H9 (cell line): Measurements from ENCODE around the gene BLVRB. TPM values are rescaled to one million over a fixed set of nuclear protein-coding genes. Genes with fewer than 3 reads are reported as not detected.

Experiments
- DNase-seq: peaks from one replicate; pipeline ENCODE4 v3.0.0-alpha.2; 2017
- H2AFZ ChIP-seq: one replicate; pipeline ENCODE4 v1.6.1; 2013; ENCODE audit warnings: mild to moderate bottlenecking, low read length, control low read depth, moderate library complexity
- H2AK5ac ChIP-seq: 2 replicates; pipeline ENCODE4 v1.6.1; 2013; ENCODE audit warnings: low read length, control low read depth, mixed read lengths; ENCODE audit not compliant: insufficient read length
- H2BK120ac ChIP-seq: one replicate; pipeline ENCODE4 v1.6.1; 2013; ENCODE audit warnings: low read depth, mild to moderate bottlenecking, low read length, control low read depth, inconsistent platforms; ENCODE audit not compliant: poor library complexity, severe bottlenecking
- H2BK12ac ChIP-seq: 2 replicates; pipeline ENCODE4 v1.6.1; 2013; ENCODE audit warnings: low read length, control low read depth, mixed read lengths, low read depth; ENCODE audit not compliant: insufficient read length
- H2BK15ac ChIP-seq: 2 replicates; pipeline ENCODE4 v1.6.1; 2013; ENCODE audit warnings: low read depth, low read length, control low read depth
- H2BK20ac ChIP-seq: one replicate; pipeline ENCODE4 v1.6.1; 2013; ENCODE audit warnings: low read depth, mild to moderate bottlenecking, low read length, control low read depth, inconsistent platforms; ENCODE audit not compliant: poor library complexity, severe bottlenecking
- H2BK5ac ChIP-seq: 2 replicates; pipeline ENCODE4 v1.6.1; 2013; ENCODE audit warnings: low read length, control low read depth, mixed read lengths; ENCODE audit not compliant: insufficient read length
- H3K14ac ChIP-seq: 2 replicates; pipeline ENCODE4 v1.6.1; 2013; ENCODE audit warnings: low read length, control low read depth; ENCODE audit not compliant: insufficient read depth
- H3K18ac ChIP-seq: 2 replicates; pipeline ENCODE4 v1.6.1; 2013; ENCODE audit warnings: low read depth, mild to moderate bottlenecking, mixed read lengths, low read length, control low read depth; ENCODE audit not compliant: insufficient read length
- H3K23ac ChIP-seq: 2 replicates; pipeline ENCODE4 v1.6.1; 2013; ENCODE audit warnings: low read length, control low read depth, mixed read lengths, low read depth; ENCODE audit not compliant: insufficient read length
- H3K23me2 ChIP-seq: 2 replicates; pipeline ENCODE4 v1.6.1; 2013; ENCODE audit warnings: low read depth, mild to moderate bottlenecking, mixed read lengths, low read length, control low read depth; ENCODE audit not compliant: insufficient read length, poor library complexity, severe bottlenecking
- H3K27ac ChIP-seq: 2 replicates; pipeline ENCODE4 v1.5.1; 2013; ENCODE audit warnings: low read length, control low read depth, mixed read lengths, low read depth; ENCODE audit not compliant: insufficient read length
- H3K27me3 ChIP-seq: 2 replicates; pipeline ENCODE4 v1.6.1; 2013; ENCODE audit warnings: low read length, control low read depth, inconsistent platforms; ENCODE audit not compliant: insufficient read depth
- H3K4ac ChIP-seq: 2 replicates; pipeline ENCODE4 v1.6.1; 2013; ENCODE audit warnings: low read depth, mild to moderate bottlenecking, control low read depth, inconsistent platforms, low read length, moderate library complexity
- H3K4me1 ChIP-seq: 2 replicates; pipeline ENCODE4 v1.6.1; 2013; ENCODE audit warnings: low read length, control low read depth, inconsistent platforms; ENCODE audit not compliant: insufficient read depth
- H3K4me2 ChIP-seq: 2 replicates; pipeline ENCODE4 v1.6.1; 2013; ENCODE audit warnings: low read length, control low read depth, mixed read lengths; ENCODE audit not compliant: insufficient read length, insufficient read depth
- H3K56ac ChIP-seq: 2 replicates; pipeline ENCODE4 v1.6.1; 2013; ENCODE audit warnings: low read depth, mild to moderate bottlenecking, mixed read lengths, low read length, control low read depth; ENCODE audit not compliant: insufficient read length
- H3K79me1 ChIP-seq: 2 replicates; pipeline ENCODE4 v1.6.1; 2013; ENCODE audit warnings: low read depth, mild to moderate bottlenecking, moderate library complexity, low read length, control low read depth, inconsistent platforms; ENCODE audit not compliant: insufficient read depth, poor library complexity, severe bottlenecking
- H3K79me2 ChIP-seq: 2 replicates; pipeline ENCODE4 v1.6.1; 2013; ENCODE audit warnings: low read length, control low read depth, inconsistent platforms; ENCODE audit not compliant: insufficient read depth
- H3K9ac ChIP-seq: 2 replicates; pipeline ENCODE4 v1.6.1; 2013; ENCODE audit warnings: low read length, control low read depth, mixed read lengths; ENCODE audit not compliant: insufficient read length; ENCODE audit errors: extremely low read depth
- H3K9me3 ChIP-seq: one replicate; pipeline ENCODE4 v1.6.1; 2013; ENCODE audit warnings: low read depth, low read length, inconsistent platforms; ENCODE audit not compliant: control insufficient read depth
- H3T11ph ChIP-seq: one replicate; pipeline ENCODE4 v1.6.1; 2013; ENCODE audit warnings: mild to moderate bottlenecking, low read length, control low read depth, inconsistent platforms
- H4K20me1 ChIP-seq: one replicate; pipeline ENCODE4 v1.6.1; 2013; ENCODE audit not compliant: control insufficient read depth, insufficient read length, insufficient read depth
- H4K5ac ChIP-seq: 2 replicates; pipeline ENCODE4 v1.6.1; 2013; ENCODE audit warnings: low read depth, mild to moderate bottlenecking, mixed read lengths, low read length, control low read depth; ENCODE audit not compliant: insufficient read length
- H4K8ac ChIP-seq: replicated peaks from 2 replicates; pipeline ENCODE4 v1.6.1; 2013; ENCODE audit warnings: low read length, control low read depth, mixed read lengths, low read depth; ENCODE audit not compliant: insufficient read length
- H4K91ac ChIP-seq: 2 replicates; pipeline ENCODE4 v1.6.1; 2013; ENCODE audit warnings: low read depth, mild to moderate bottlenecking, moderate library complexity, mixed read lengths, low read length, control low read depth; ENCODE audit not compliant: insufficient read length
- H3K27ac Mint-ChIP-seq, 3 experiments: 2 replicates in 2 of 3; 3 replicates in 1 of 3; pipeline ENCODE4 v1.8.0; 2020 to 2021; ENCODE audit warnings: mixed read lengths in 3 of 3, mild to moderate bottlenecking in 1 of 3, moderate library complexity in 1 of 3
- H3K27me3 Mint-ChIP-seq: 2 replicates; pipeline ENCODE4 v1.8.0; 2021; ENCODE audit warnings: low read depth, mild to moderate bottlenecking, moderate library complexity, mixed read lengths
- H3K36me3 Mint-ChIP-seq, 3 experiments: 2 replicates in 2 of 3; 3 replicates in 1 of 3; pipeline ENCODE4 v1.8.0; 2020 to 2021; ENCODE audit warnings: low read depth in 3 of 3, mixed read lengths in 3 of 3; ENCODE audit not compliant: insufficient read depth in 1 of 3
- H3K4me1 Mint-ChIP-seq, 2 experiments: 2 replicates each; pipeline ENCODE4 v1.8.0; 2020; ENCODE audit warnings: mixed read lengths in 2 of 2
- H3K4me3 Mint-ChIP-seq, 2 experiments: 2 replicates in 1 of 2; 3 replicates in 1 of 2; pipeline ENCODE4 v1.8.0; 2020 to 2021; ENCODE audit warnings: mild to moderate bottlenecking in 2 of 2, mixed read lengths in 2 of 2, moderate library complexity in 1 of 2
- H3K9me3 Mint-ChIP-seq, 2 experiments: 2 replicates in 1 of 2; 3 replicates in 1 of 2; pipeline ENCODE4 v1.8.0; 2020; ENCODE audit warnings: mild to moderate bottlenecking in 2 of 2, mixed read lengths in 2 of 2, moderate library complexity in 1 of 2
- WGBS: extraction: QIAGEN DNeasy Blood & Tissue Kit; methylation state at CpG from one replicate; pipeline ENCODE4 v1.1.7; 2013; ENCODE audit warnings: missing lambda C conversion rate, low lambda C conversion rate, mixed read lengths; ENCODE audit not compliant: insufficient read length; ENCODE audit errors: extremely low coverage; 5-methylcytosine and 5-hydroxymethylcytosine counted together
- total RNA-seq: library from RNA; stranded (reverse); gene quantifications from 2 replicates; pipeline ENCODE4 v1.2.1, GENCODE V29; 2021
- TF ChIP-seq, protein P1 (sequence below): fragments of 200-600 bp; sonication (generic); conservative IDR thresholded peaks from 3 replicates; pipeline ENCODE4 v1.8.0; 2021; ENCODE audit warnings: antibody characterized with exemption, mild to moderate bottlenecking

Gene BLVRB
- total RNA-seq, 1 experiment from 2014 or later = 27.9 TPM

DNA sequence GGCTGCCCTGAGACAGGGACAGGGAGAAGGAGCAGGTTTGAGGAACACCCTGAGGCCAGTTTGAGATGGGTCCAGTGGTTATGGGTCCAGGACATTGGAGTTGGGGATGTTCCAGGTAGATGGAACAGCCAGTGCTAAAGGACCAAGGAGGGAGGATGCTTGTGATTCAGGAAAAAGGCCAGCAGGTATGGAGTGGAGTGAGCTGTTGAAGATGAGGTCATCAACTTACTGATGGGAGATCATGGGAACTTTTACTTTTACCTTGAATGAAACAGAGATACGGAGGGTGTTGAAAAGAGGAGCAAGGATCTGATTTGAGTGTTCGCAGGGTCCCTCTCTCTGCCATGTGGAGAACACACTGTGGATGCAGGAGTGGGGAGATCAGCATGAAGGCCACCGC, 26.7 kb upstream of the BLVRB start:
- Histone ChIP-seq H3K9ac (no peak overlapping the region), H3K23ac (no peak overlapping the region), H4K91ac (no peak overlapping the region), H3K4me2 (no peak overlapping the region), H3K4ac (no peak overlapping the region), H2AK5ac (no peak overlapping the region), H3K79me1 (no peaks in the 10 kb centered on the region), H3K4me1 (no peaks in the 10 kb centered on the region), H2AFZ (no peak overlapping the region), H4K5ac (no peak overlapping the region), H3K27ac (no peak overlapping the region), H4K20me1 (no peaks in the 10 kb centered on the region), H3K23me2 (peaks cover 3% of the 10 kb centered on the region), H4K8ac (no peak overlapping the region), H3K14ac (no peak overlapping the region), H3K56ac (no peak overlapping the region), H2BK120ac (no peak overlapping the region), H3K27me3 (no peaks in the 10 kb centered on the region), H3K18ac (no peak overlapping the region), H3T11ph (no peak overlapping the region), H2BK20ac (no peak overlapping the region), H3K9me3 (no peaks in the 10 kb centered on the region), H2BK12ac (no peak overlapping the region), H2BK5ac (no peak overlapping the region), H2BK15ac (no peak overlapping the region), H3K79me2 (no peaks in the 10 kb centered on the region)
- Mint-ChIP-seq H3K4me3 (no peak overlapping the region), H3K36me3 (no peaks in the 10 kb centered on the region; a peak in 2 of 7 replicates), H3K27me3 (peaks cover 59% of the 10 kb centered on the region), H3K4me1 (peaks cover 6 to 9% of the 10 kb centered on the region in 2 experiments; a peak in 3 of 4 replicates), H3K27ac (no peak overlapping the region), H3K9me3 (peaks cover 8 to 11% of the 10 kb centered on the region in 2 experiments; a peak in 4 of 5 replicates)
- WGBS = no CpG with 5 or more reads among the region's 3 CpGs
- DNase-seq = no peak
- TF ChIP-seq, protein P1, sequence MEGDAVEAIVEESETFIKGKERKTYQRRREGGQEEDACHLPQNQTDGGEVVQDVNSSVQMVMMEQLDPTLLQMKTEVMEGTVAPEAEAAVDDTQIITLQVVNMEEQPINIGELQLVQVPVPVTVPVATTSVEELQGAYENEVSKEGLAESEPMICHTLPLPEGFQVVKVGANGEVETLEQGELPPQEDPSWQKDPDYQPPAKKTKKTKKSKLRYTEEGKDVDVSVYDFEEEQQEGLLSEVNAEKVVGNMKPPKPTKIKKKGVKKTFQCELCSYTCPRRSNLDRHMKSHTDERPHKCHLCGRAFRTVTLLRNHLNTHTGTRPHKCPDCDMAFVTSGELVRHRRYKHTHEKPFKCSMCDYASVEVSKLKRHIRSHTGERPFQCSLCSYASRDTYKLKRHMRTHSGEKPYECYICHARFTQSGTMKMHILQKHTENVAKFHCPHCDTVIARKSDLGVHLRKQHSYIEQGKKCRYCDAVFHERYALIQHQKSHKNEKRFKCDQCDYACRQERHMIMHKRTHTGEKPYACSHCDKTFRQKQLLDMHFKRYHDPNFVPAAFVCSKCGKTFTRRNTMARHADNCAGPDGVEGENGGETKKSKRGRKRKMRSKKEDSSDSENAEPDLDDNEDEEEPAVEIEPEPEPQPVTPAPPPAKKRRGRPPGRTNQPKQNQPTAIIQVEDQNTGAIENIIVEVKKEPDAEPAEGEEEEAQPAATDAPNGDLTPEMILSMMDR = no peak
